Activated CD8-positive, alpha-beta T cell treated with anti-CD3 and anti-CD28 coated beads, Interleukin-2, amount 10 ng/mL, durations not matched to agents 7 days and 5 days (primary cell): ENCODE measurements around the gene PARD6G. TPM values are rescaled to one million over a fixed set of nuclear protein-coding genes. Genes with fewer than 3 reads are reported as not detected.

Experiments used
- ATAC-seq: fragments of 150-1000 bp; cut with Tn5 transposase; one replicate; pipeline ENCODE4 v1.10.0; 2021; ENCODE audit warnings: moderate library complexity
- CTCF ChIA-PET: fragments of 350-600 bp; sonication (Branson Sonifier 250); formaldehyde crosslinking; loops from one replicate; lab custom pipeline; 2021; ENCODE audit warnings: antibody characterized with exemption; lab: Charles Lee
- POLR2A ChIA-PET: fragments of 350-600 bp; sonication (Branson Sonifier 250); formaldehyde crosslinking; loops from one replicate; lab custom pipeline; 2021; ENCODE audit warnings: antibody characterized with exemption; lab: Charles Lee
- DNase-seq: peaks from one replicate; pipeline ENCODE4 v3.0.0-alpha.2; 2020
- H3K27ac Mint-ChIP-seq: one replicate; pipeline ENCODE4 v1.8.0; 2021; ENCODE audit warnings: mild to moderate bottlenecking, mixed read lengths
- H3K27me3 Mint-ChIP-seq: one replicate; pipeline ENCODE4 v1.8.0; 2021; ENCODE audit warnings: low read depth, mixed read lengths
- H3K36me3 Mint-ChIP-seq: one replicate; pipeline ENCODE4 v1.8.0; 2021; ENCODE audit warnings: low read depth, mixed read lengths
- H3K4me1 Mint-ChIP-seq: one replicate; pipeline ENCODE4 v1.8.0; 2021; ENCODE audit warnings: low read depth, mixed read lengths
- H3K4me3 Mint-ChIP-seq: one replicate; pipeline ENCODE4 v1.8.0; 2021; ENCODE audit warnings: mild to moderate bottlenecking, mixed read lengths
- H3K9me3 Mint-ChIP-seq: one replicate; pipeline ENCODE4 v1.8.0; 2022; ENCODE audit warnings: mixed read lengths; ENCODE audit not compliant: insufficient read depth
- total RNA-seq, 2 experiments: library from RNA; stranded (reverse); gene quantifications; one replicate each; pipeline ENCODE4 v1.2.3, GENCODE V29; 2021

Gene PARD6G
- total RNA-seq, 2 experiments from 2014 or later: 0.18 TPM; not detected in 1

DNA sequence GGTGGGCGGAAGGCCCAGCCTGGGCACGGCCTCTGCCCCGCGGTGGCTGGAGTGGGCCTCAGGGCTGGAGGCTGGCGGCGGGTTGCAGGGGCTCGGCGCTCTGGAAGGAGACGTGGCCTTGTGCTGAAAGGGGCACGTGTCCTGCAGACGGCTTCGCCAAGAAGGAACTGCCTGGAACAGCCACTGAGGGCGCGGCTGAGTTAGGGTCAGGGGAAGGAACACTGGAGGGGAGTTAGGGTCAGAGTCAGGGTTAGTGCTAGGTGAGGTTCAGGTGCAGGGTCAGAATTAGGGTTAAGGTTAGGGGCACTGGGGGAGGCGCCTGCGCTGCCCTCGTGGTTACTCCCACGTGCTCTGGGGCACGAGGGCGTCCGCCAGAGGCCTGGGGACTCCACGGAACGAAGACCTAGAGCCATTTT, 139.2 kb downstream of the PARD6G start:
- H3K36me3 Mint-ChIP-seq: peaks cover 18% of the 10 kb centered on the region

DNA sequence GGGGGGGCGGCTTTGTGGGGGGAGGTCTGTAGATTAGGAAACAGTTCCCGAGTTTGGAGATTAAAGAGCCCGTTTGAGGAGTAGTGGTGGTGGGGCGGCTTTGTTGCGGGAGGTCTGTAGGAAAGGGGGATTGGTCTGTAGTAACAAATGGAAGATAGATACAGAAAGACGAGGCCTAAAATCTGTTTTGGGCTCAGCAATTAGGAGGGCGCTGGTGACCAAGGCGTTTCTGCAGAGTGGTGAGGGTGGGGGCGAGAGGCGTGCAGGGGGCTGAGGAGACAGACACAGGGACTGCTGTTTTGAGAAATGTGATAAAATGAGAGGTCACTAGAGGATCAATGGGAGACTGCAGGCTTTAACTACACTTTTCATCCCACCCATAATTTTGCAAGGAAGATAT, 139.9 kb downstream of the PARD6G start:
- Mint-ChIP-seq H3K9me3 (no peaks in the 10 kb centered on the region), H3K27ac (peak overlapping the region; percentile 53), H3K36me3 (peaks cover 13% of the 10 kb centered on the region), H3K4me3 (no peak overlapping the region), H3K27me3 (peaks cover 7% of the 10 kb centered on the region), H3K4me1 (peaks cover 20% of the 10 kb centered on the region)
- ATAC-seq (no peak), DNase-seq (no peak)
- CTCF ChIA-PET: no interaction called here
- POLR2A ChIA-PET: no interaction called here

More for the DNA sequence above, 139.2 kb downstream of the PARD6G start:
- CTCF ChIA-PET: interaction anchor here (1.0 to 1.1 kb wide), 2 partner anchors 11 to 75 kb away, joined by 3 to 5 read pairs; partner anchors contain the start of gene RBFA
- peak overlapping the region; percentile 92 for H3K27ac Mint-ChIP-seq
- H3K9me3 Mint-ChIP-seq: no peaks in the 10 kb centered on the region
- H3K27me3 Mint-ChIP-seq: peaks cover 7% of the 10 kb centered on the region
- POLR2A ChIA-PET: no interaction called here
- peaks cover 20% of the 10 kb centered on the region for H3K4me1 Mint-ChIP-seq
- ATAC-seq (no peak), DNase-seq (no peak)
- H3K4me3 Mint-ChIP-seq: peak overlapping the region; percentile 73

Other genes with a start within 250 kb of the PARD6G start
- 10 to 100 TPM; 25.2 to 26.2 TPM for gene RBFA, start 213.1 kb downstream of the PARD6G start, total RNA-seq
- gene ADNP2, start 138.3 kb downstream of the PARD6G start, total RNA-seq: 10 to 100 TPM; 23.5 to 24.5 TPM